Trophoblast cell (in vitro differentiated cells and primary cell): ENCODE results near the gene OTULIN.
A peak's percentile ranks its signal among the peaks of the same experiment; 100 is the strongest.

Source experiments
- DNase-seq, 2 donors: peaks; one replicate each; pipeline ENCODE4 v3.0.0-alpha.2; 2016
- H2AFZ ChIP-seq: 2 replicates; pipeline ENCODE4 v1.6.1; 2013; ENCODE audit warnings: low read length, moderate library complexity, mild to moderate bottlenecking; ENCODE audit not compliant: insufficient read depth, poor library complexity
- H2AK5ac ChIP-seq: 2 replicates; pipeline ENCODE4 v1.6.1; 2013; ENCODE audit warnings: mild to moderate bottlenecking, low read length
- H2BK120ac ChIP-seq: 2 replicates; pipeline ENCODE4 v1.6.1; 2013; ENCODE audit warnings: low read length, mild to moderate bottlenecking, moderate library complexity; ENCODE audit not compliant: insufficient read depth, poor library complexity
- H2BK12ac ChIP-seq: 2 replicates; pipeline ENCODE4 v1.6.1; 2013; ENCODE audit warnings: mild to moderate bottlenecking, low read length, moderate library complexity
- H2BK5ac ChIP-seq: 2 replicates; pipeline ENCODE4 v1.6.1; 2013; ENCODE audit warnings: low read length, low read depth, moderate library complexity, mild to moderate bottlenecking; ENCODE audit not compliant: poor library complexity
- H3K14ac ChIP-seq: 2 replicates; pipeline ENCODE4 v1.6.1; 2013; ENCODE audit warnings: mild to moderate bottlenecking, low read length
- H3K18ac ChIP-seq: 2 replicates; pipeline ENCODE4 v1.6.1; 2013; ENCODE audit warnings: mild to moderate bottlenecking, low read length
- H3K23ac ChIP-seq: 2 replicates; pipeline ENCODE4 v1.6.1; 2013; ENCODE audit warnings: low read length
- H3K27ac ChIP-seq: 2 replicates; pipeline ENCODE4 v1.5.1; 2013; ENCODE audit warnings: low read depth, mild to moderate bottlenecking, inconsistent platforms, low read length, moderate library complexity
- H3K27me3 ChIP-seq: 2 replicates; pipeline ENCODE4 v1.6.1; 2013; ENCODE audit warnings: inconsistent platforms, mild to moderate bottlenecking, low read length, moderate library complexity; ENCODE audit not compliant: insufficient read depth
- H3K36me3 ChIP-seq, 2 experiments: 1 replicate in 1 of 2; 2 replicates in 1 of 2; pipeline ENCODE4 v1.6.1; 2013; ENCODE audit warnings: low read length in 2 of 2, mild to moderate bottlenecking in 2 of 2, moderate library complexity in 1 of 2; ENCODE audit not compliant: insufficient read depth in 2 of 2, control insufficient read depth in 1 of 2
- H3K4ac ChIP-seq: 2 replicates; pipeline ENCODE4 v1.6.1; 2013; ENCODE audit warnings: low read depth, mild to moderate bottlenecking, low read length, moderate library complexity
- H3K4me1 ChIP-seq, 2 experiments: 1 replicate in 1 of 2; 2 replicates in 1 of 2; pipeline ENCODE4 v1.6.1; 2013; ENCODE audit warnings: low read length in 2 of 2, mild to moderate bottlenecking in 2 of 2, moderate library complexity in 1 of 2; ENCODE audit not compliant: insufficient read depth in 2 of 2, control insufficient read depth in 1 of 2
- H3K4me2 ChIP-seq: 2 replicates; pipeline ENCODE4 v1.6.1; 2013; ENCODE audit warnings: inconsistent platforms, mild to moderate bottlenecking, low read length, moderate library complexity
- H3K4me3 ChIP-seq: 2 replicates; pipeline ENCODE4 v1.5.1; 2013; ENCODE audit warnings: mild to moderate bottlenecking, low read depth, low read length, inconsistent platforms
- H3K79me1 ChIP-seq: one replicate; pipeline ENCODE4 v1.6.1; 2013; ENCODE audit warnings: low read length
- H3K79me2 ChIP-seq: 2 replicates; pipeline ENCODE4 v1.6.1; 2013; ENCODE audit warnings: low read length, mild to moderate bottlenecking; ENCODE audit not compliant: control insufficient read depth, insufficient read depth, poor library complexity
- H3K9ac ChIP-seq: 2 replicates; pipeline ENCODE4 v1.6.1; 2013; ENCODE audit warnings: mild to moderate bottlenecking, low read length
- H3K9me3 ChIP-seq: 2 replicates; pipeline ENCODE4 v1.6.1; 2013; ENCODE audit warnings: low read depth, mild to moderate bottlenecking, control low read depth, inconsistent platforms, low read length; ENCODE audit not compliant: insufficient read depth
- H4K12ac ChIP-seq: 2 replicates; pipeline ENCODE4 v1.6.1; 2013; ENCODE audit warnings: low read depth, mild to moderate bottlenecking, low read length, moderate library complexity
- H4K8ac ChIP-seq: 2 replicates; pipeline ENCODE4 v1.6.1; 2013; ENCODE audit warnings: low read depth, mild to moderate bottlenecking, low read length, moderate library complexity
- H4K91ac ChIP-seq: one replicate; pipeline ENCODE4 v1.6.1; 2013; ENCODE audit warnings: low read depth, mild to moderate bottlenecking, low read length, moderate library complexity
- WGBS: extraction: QIAGEN DNeasy Blood & Tissue Kit; methylation state at CpG from one replicate; pipeline ENCODE4 v1.1.7; 2013; ENCODE audit warnings: missing lambda C conversion rate; ENCODE audit not compliant: insufficient read length, insufficient coverage; ENCODE audit errors: extremely low coverage; 5-methylcytosine and 5-hydroxymethylcytosine counted together

The OTULIN gene

DNA sequence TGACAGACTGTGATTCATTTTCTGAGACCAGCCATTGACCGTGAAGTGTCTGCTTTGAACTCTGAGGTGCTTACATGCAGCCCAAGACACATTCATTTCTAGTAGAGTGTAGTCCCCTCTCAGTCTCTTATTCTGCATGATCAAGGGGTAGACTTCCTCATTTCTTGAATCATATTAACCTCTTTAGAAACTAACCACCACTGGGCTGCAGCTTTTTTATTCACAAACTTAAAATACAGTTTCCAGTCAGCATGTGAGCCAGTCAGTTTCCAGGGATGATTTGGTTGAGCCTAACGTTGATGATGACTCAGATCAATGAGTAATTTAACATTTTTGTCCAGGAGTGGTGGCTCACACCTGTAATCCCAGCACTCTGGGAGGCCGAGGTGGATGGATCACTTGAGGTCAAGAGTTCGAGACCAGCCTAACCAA is 59.2 kb downstream of the OTULIN start:
- no peak overlapping the region for H4K12ac ChIP-seq
- no peak overlapping the region for H3K4ac ChIP-seq
- no peak overlapping the region for H4K91ac ChIP-seq
- H3K27ac ChIP-seq: no peak overlapping the region
- H2AK5ac ChIP-seq: no peak overlapping the region
- no peak overlapping the region for H3K23ac ChIP-seq
- H3K14ac ChIP-seq: no peak overlapping the region
- WGBS: no CpG with 5 or more reads among the region's 4 CpGs
- no peak overlapping the region for H3K4me2 ChIP-seq
- H3K9me3 ChIP-seq: no peaks in the 10 kb centered on the region
- H2BK5ac ChIP-seq: no peak overlapping the region
- peak in 1 of 2 donors; percentile 29 for DNase-seq
- no peaks in the 10 kb centered on the region for H3K27me3 ChIP-seq
- no peaks in the 10 kb centered on the region for H3K36me3 ChIP-seq
- H4K8ac ChIP-seq: no peak overlapping the region
- H3K4me1 ChIP-seq: peaks cover 18 to 19% of the 10 kb centered on the region in 2 experiments
- no peak overlapping the region for H3K9ac ChIP-seq
- H3K79me1 ChIP-seq: peaks cover 5% of the 10 kb centered on the region
- no peak overlapping the region for H2BK12ac ChIP-seq
- no peak overlapping the region for H2BK120ac ChIP-seq
- H3K4me3 ChIP-seq: no peak overlapping the region
- H3K18ac ChIP-seq: no peak overlapping the region
- no peaks in the 10 kb centered on the region for H3K79me2 ChIP-seq
- no peak overlapping the region for H2AFZ ChIP-seq

- H3K36me3 ChIP-seq: no peaks in the 10 kb centered on the region
- H3K9ac ChIP-seq: no peak overlapping the region
- WGBS: no CpG with 5 or more reads among the region's 10 CpGs
- H3K4me2 ChIP-seq: no peak overlapping the region
- H3K9me3 ChIP-seq: no peaks in the 10 kb centered on the region
- no peak overlapping the region for H2BK12ac ChIP-seq
- H2BK120ac ChIP-seq: no peak overlapping the region
- no peak overlapping the region for H3K4me3 ChIP-seq
- no peak overlapping the region for H2AFZ ChIP-seq
- no peak overlapping the region for H4K12ac ChIP-seq
- H2BK5ac ChIP-seq: no peak overlapping the region
- no peaks in the 10 kb centered on the region for H3K79me2 ChIP-seq
- H3K27me3 ChIP-seq: no peaks in the 10 kb centered on the region
- peaks cover 6% of the 10 kb centered on the region for H3K79me1 ChIP-seq
- H3K23ac ChIP-seq: no peak overlapping the region
- H2AK5ac ChIP-seq: no peak overlapping the region
- no peak for DNase-seq
- peaks cover 19 to 20% of the 10 kb centered on the region in 2 experiments for H3K4me1 ChIP-seq
- H3K27ac ChIP-seq: no peak overlapping the region
- no peak overlapping the region for H3K4ac ChIP-seq
- H3K18ac ChIP-seq: no peak overlapping the region
- no peak overlapping the region for H4K91ac ChIP-seq
- H4K8ac ChIP-seq: no peak overlapping the region
- H3K14ac ChIP-seq: no peak overlapping the region
These were observed 60.1 kb downstream of the OTULIN start for GRCh38 chr5:14724633-14725032.

- H2AK5ac ChIP-seq: no peak overlapping the region
- no peak overlapping the region for H3K4ac ChIP-seq
- peak; percentile 83 to 92 for DNase-seq
- no peak overlapping the region for H3K18ac ChIP-seq
- H3K14ac ChIP-seq: peak overlapping the region; percentile 37
- H3K9ac ChIP-seq: no peak overlapping the region
- peak overlapping the region; percentile 26 for H3K4me2 ChIP-seq
- H2BK12ac ChIP-seq: peak overlapping the region; percentile 46
- no peak overlapping the region for H4K12ac ChIP-seq
- H3K27me3 ChIP-seq: no peaks in the 10 kb centered on the region
- H3K36me3 ChIP-seq: peaks cover 0 to 4% of the 10 kb centered on the region in 2 experiments
- H3K9me3 ChIP-seq: no peaks in the 10 kb centered on the region
- no CpG with 5 or more reads among the region's 14 CpGs for WGBS
- no peak overlapping the region for H3K23ac ChIP-seq
- no peak overlapping the region for H2BK120ac ChIP-seq
- H4K91ac ChIP-seq: peak overlapping the region; percentile 20
- no peak overlapping the region for H3K4me3 ChIP-seq
- H2BK5ac ChIP-seq: no peak overlapping the region
- peaks cover 6% of the 10 kb centered on the region for H3K79me1 ChIP-seq
- H3K79me2 ChIP-seq: no peaks in the 10 kb centered on the region
- H2AFZ ChIP-seq: no peak overlapping the region
- no peak overlapping the region for H3K27ac ChIP-seq
- peaks cover 16 to 20% of the 10 kb centered on the region in 2 experiments for H3K4me1 ChIP-seq
- H4K8ac ChIP-seq: no peak overlapping the region
These were observed 61.7 kb downstream of the OTULIN start for GRCh38 chr5:14726066-14726838.

DNA sequence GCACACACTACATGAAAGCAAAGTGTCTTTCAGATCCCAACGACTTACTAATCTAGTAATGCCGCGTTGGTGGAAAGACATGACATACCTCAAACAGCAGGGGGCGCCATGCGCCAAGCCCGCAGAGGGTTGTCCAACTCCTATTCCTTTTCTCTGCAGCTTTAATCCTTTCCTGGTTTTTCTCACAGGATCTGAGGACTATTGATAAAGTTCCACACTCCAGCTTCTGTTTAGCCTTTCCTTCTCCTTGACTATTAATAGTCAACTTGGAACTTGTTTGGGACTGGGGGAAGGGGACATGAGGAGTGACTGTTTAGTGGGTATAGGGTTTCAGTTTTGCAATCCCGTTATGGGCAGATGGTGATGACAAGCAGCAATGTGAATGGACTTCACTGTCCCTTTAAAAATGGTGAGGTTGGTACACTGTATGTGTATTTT is 62.9 kb downstream of the OTULIN start:
- Histone ChIP-seq H3K36me3 (peaks cover 0 to 4% of the 10 kb centered on the region in 2 experiments), H3K27me3 (no peaks in the 10 kb centered on the region), H2AFZ (no peak overlapping the region), H3K14ac (no peak overlapping the region), H3K9ac (no peak overlapping the region), H3K4me1 (peaks cover 16 to 20% of the 10 kb centered on the region in 2 experiments), H4K12ac (no peak overlapping the region), H3K79me2 (no peaks in the 10 kb centered on the region), H3K23ac (no peak overlapping the region), H3K27ac (no peak overlapping the region), H4K91ac (no peak overlapping the region), H2BK12ac (no peak overlapping the region), H3K4me3 (no peak overlapping the region), H3K4me2 (no peak overlapping the region), H3K4ac (no peak overlapping the region), H2AK5ac (no peak overlapping the region), H2BK120ac (no peak overlapping the region), H3K18ac (no peak overlapping the region), H3K9me3 (no peaks in the 10 kb centered on the region), H4K8ac (no peak overlapping the region), H2BK5ac (no peak overlapping the region), H3K79me1 (peaks cover 6% of the 10 kb centered on the region)
- peak; percentile 63 to 91 for DNase-seq
- WGBS: no CpG with 5 or more reads among the region's 7 CpGs
